GM18861 (cell line): ENCODE data around the gene IFNK.

Source experiments
- ATAC-seq: cut with Tn5 transposase; IDR thresholded peaks from one replicate; pipeline ENCODE4 v1.9.1; 2021; ENCODE audit not compliant: unreplicated experiment

IFNK gene

DNA sequence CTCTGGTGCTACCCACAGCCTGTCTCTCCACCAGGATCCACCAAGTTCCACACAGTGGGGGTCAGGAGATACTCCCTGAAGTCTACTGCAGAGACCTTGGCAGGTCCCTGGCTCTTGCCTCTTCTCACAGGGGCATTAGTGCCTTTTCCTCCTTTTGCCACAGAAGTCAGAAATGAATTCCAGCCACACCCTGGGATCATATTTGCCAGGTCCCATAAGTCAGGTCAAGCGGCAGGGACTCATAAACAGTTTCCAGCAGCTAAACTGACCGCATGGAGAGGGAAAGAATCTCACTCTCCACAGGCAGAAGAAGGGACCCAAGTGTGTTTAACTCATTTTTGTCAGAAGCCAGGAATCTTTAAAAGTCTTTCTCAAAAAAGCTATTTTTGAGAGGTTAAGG is 13.3 kb upstream of the IFNK start:
- ATAC-seq = no peak

- ATAC-seq = no peak
Observed at GRCh38 chr9:27511771-27512170, 12.3 kb upstream of the IFNK start.

DNA sequence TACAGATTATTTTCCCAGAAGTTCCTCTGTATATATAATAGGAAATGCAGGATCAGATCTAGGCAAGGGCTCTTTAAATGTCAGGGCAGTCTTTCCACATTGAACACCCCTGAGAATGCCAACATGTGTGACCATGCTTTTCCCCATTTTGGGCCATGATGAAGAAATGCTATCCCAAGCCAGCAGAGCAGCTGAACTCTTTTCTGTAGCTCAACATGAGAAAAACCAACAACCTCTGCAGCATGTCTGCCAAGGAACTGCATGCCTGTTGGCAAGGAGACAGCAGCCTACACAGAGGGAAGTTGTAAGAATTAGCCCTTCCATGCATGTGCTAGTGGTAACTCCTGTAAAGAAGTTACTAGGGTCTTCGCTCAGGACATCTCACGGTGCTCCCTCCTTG is 9.5 kb upstream of the IFNK start:
- no peak for ATAC-seq

GRCh38 chr9:27518006-27518405 is 6.1 kb upstream of the IFNK start:
- no peak for ATAC-seq

DNA sequence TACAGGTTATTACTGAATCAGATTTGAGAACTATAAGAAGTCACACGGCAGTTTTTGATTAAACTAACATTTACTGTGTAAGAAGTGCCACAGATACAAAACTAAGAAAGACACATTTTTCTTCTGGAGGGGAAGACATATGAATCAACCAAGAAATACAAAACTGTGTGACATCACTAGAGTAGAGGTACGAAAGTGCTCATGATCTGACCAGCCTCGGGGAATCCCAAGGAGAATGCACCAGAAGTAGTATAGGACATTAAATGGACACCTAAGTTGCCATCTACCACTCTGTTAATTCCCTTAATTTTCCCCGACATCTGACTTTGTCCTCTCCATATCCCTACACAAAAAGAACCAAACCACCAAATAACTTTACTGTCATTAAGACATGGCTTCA is 5.3 kb upstream of the IFNK start:
- ATAC-seq = no peak

DNA sequence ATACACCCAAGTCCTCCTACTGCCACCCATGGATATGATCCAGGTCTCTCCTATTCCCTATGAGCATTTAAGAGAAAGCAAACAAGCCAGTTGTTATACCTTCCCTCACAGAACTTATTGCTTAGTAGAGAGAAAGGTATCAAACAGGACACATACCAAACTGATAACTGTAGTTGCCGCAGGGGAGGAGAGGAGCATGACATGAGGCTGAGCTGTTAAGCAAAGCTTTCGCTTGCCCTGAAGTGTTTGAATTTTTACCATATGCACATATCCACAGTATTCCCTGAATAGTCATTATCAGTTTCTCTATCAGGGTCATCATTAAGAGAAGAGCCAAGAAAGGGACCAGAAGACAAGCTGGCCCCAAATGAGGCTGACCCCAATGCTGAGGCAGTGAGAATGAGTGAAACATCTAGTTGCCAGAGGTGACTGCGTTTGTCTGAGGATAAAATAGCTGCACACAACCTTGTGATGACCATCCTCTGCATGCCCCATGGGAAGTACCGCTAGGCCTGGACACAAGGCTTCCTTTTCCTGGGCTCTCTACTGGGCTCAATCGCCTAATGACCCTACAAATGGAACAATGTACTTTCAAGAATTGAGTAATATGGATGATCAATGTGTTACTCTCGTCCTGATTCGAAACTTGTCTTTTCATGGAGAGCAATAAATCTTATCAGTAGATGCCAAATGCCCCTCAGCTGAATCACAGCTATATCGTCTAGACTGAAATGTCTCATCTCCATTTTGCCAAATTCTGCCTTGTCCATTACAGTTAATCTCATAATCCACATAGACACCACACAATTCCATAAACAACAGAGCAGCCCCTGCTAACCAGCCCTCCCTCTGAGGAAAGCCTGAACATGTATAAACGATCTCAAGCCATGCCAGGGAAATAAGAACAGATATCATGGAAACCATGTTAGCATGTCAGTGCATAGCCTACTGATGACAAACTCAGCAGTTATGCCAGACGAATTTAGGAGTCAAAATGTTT is 4.3 kb upstream of the IFNK start:
- ATAC-seq = no peak

DNA sequence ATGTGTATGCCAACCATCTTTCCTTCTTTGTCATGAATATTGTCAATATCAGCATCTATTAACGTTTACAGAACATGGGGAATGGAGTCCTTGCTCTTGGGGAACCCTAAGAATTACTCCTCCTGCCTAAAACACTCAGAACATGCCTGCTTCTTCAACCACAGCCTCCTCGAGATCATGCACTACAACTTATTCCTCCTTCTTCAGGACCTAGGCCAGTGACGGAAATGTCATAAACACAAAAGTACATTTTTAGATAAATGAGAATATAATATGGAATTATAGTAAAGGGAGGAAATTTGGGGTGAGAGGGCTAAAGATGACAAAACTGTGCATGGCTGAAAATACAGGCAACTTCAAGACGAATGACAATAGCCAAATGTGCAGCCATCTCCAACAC is 3.1 kb upstream of the IFNK start:
- no peak for ATAC-seq

DNA sequence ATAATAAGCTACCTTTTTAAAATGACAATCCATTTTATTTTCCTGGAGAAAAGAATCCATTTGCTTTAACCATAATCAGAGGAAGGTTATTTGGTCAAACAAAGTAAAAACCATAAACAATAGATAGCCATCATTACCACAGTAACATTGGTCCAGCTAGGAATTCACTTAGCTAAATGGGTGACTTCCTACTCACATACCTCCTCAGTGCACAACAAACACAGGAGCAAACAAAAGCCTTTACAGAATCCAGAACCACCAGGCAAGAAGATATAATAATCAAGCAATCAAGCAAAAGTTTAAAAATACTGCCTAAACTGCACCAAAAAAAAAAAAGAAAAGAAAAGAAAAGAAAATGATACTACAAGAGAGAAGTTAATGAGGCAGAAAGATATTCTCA is 949 bp upstream of the IFNK start:
- ATAC-seq = no peak

DNA sequence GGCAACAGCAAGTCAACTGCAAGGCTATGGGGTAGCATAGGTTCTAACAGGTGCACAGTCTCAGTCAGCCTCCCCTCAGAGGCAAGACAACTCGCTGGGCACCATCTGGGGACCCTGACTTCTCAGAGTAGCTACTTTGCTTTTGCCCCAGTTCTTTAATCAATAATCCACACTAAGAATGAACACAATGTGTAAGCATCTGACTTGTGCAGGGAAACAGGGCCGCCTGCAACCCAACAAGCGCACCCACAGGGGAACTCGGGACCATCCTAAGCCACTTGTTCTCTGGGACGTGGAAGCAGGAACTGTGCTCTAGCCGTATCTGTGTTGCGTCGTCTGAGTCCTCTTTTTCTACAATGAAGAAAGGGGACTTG is 3.6 kb downstream of the IFNK start:
- ATAC-seq = no peak

GRCh38 chr9:27528076-27528885 is 4.2 kb downstream of the IFNK start:
- peak; percentile 50 for ATAC-seq

DNA sequence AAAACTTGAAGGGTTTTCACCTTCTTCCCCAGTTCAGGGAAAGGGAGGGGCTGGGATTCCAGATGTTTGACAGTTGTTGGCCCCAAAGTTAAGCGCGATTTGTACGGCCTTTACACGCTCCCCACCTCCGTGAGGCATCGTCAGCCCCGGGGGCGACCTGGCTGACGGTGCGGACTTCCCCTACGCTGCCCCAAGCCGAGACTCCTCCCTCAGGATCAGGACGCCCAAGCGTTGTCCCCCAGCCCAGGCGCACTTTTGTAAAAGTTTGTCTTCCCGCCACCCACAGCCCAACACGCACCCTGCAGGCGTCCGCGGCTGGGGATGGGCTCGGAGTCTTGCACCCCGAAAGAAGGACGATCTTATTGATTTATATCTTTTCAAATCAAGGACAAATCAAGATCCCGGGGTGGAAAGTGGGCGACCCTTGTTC is 4.8 kb downstream of the IFNK start:
- peak; percentile 28 for ATAC-seq

GRCh38 chr9:27529316-27530278 is 5.5 kb downstream of the IFNK start, which contains the start of gene MOB3B:
Gene MOB3B (minus strand): TSS chr9:27529814. CDS start chr9:27455550, 74,264 bp downstream.
- ATAC-seq = peak; percentile 73

GRCh38 chr9:27530915-27531755 is 7.0 kb downstream of the IFNK start:
- no peak for ATAC-seq

- ATAC-seq = no peak
Observed at GRCh38 chr9:27532046-27532445, 8.0 kb downstream of the IFNK start.

- no peak for ATAC-seq
Observed at GRCh38 chr9:27533311-27533710, 9.2 kb downstream of the IFNK start.

- ATAC-seq = no peak
Observed at GRCh38 chr9:27534131-27534530, 10.0 kb downstream of the IFNK start.

- ATAC-seq = no peak
Observed at GRCh38 chr9:27534658-27535209, 10.6 kb downstream of the IFNK start.

- peak; percentile 44 for ATAC-seq
Observed at GRCh38 chr9:27535701-27536118, 11.6 kb downstream of the IFNK start.

DNA sequence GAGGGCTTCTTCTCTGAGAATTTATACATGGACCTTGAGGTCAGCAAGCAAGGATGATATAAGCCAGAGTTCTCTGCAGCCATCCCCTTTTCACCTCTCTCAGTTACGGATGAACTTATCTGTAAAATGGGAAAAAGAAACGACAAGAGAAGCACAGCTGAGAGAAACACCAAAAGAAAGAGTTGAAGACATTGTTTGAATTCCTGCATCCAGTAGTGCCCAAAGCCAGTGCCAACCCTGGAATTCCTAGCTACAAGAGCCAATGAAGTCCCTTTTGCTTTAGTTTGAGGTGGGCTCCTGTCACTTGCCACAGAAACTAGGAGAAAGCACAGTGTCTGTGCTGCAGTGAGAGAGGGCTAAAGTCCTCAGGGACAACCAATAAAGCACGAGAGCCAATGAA is 12.1 kb downstream of the IFNK start:
- no peak for ATAC-seq
